ENCODE measurements around the gene STXBP5.

- TF ChIP-seq POLR2A (IDR thresholded peaks at IDR 0.05): no peak
- no peak for TF ChIP-seq CTCF (IDR thresholded peaks at IDR 0.05)
Observed at GRCh38 chr6:147301070-147301469, 96.9 kb downstream of the STXBP5 start.
